Fibroblast of pulmonary artery (primary cell): ENCODE data around the gene FANCG.

Source experiments
- DNase-seq: peaks from one replicate; pipeline ENCODE4 v3.0.0-alpha.2; 2010; ENCODE audit warnings: low read depth
- H3K4me3 ChIP-seq: replicated peaks from 2 replicates; pipeline ENCODE4 v1.5.1; 2011; ENCODE audit warnings: low read depth, mild to moderate bottlenecking, control low read depth, low read length, moderate library complexity
- TF ChIP-seq, protein P1 (sequence below): IDR thresholded peaks from 2 replicates; pipeline ENCODE4 v1.5.1; 2011; ENCODE audit warnings: mild to moderate bottlenecking, control low read depth, low read length, inconsistent platforms; ENCODE audit errors: missing control alignments

FANCG gene

DNA sequence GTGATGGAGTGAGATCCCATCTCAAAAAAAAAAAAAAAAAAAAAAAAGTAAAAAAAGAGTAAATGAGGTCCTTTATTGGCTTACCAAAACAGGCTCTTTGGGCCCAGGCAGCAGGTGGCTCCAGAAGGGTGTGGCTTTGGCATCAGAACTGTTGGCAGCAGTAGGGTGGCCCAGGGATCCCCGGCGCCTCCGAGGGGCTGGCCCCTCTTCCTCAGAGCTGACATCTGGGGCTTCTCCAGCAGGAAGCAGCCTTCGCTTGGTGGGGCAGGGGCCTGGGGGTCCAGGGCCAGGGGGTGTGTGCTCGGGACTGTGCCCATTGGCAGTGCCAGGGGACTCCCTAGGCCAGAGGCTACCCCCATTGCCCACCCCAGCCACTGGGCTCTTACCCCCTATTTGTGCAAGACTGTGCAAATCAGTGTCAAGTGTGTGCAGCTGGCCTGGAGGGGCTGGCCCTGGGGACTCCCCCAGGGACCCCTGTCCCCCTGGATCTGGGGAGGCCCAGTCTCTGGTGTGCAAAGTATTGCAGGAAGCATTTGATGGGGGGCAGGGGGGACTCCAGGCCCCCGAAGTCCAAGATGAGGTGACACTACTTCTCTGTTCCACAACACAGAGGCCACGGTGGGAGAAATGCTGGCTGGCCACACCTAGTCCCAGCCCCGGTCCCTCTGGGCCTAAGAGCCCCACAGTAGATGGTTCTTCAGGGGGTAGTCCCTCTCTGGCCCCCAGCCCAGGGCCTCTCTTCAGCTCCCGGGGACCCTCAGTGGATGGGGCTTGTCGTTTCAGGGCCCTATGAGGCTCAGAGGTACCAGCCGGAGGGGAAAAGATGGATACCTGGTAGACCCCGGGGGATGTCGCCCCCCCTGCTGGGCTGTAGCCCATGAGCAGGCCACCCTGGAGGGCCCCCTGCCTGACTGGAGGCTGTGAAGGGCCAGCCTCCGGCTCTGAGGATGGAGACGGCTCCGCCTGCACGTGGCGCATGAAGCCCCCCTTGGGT is 27.9 kb upstream of the FANCG start:
- no peak for DNase-seq
- no peak overlapping the region for H3K4me3 ChIP-seq
- TF ChIP-seq, protein P1, sequence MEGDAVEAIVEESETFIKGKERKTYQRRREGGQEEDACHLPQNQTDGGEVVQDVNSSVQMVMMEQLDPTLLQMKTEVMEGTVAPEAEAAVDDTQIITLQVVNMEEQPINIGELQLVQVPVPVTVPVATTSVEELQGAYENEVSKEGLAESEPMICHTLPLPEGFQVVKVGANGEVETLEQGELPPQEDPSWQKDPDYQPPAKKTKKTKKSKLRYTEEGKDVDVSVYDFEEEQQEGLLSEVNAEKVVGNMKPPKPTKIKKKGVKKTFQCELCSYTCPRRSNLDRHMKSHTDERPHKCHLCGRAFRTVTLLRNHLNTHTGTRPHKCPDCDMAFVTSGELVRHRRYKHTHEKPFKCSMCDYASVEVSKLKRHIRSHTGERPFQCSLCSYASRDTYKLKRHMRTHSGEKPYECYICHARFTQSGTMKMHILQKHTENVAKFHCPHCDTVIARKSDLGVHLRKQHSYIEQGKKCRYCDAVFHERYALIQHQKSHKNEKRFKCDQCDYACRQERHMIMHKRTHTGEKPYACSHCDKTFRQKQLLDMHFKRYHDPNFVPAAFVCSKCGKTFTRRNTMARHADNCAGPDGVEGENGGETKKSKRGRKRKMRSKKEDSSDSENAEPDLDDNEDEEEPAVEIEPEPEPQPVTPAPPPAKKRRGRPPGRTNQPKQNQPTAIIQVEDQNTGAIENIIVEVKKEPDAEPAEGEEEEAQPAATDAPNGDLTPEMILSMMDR: no peak

DNA sequence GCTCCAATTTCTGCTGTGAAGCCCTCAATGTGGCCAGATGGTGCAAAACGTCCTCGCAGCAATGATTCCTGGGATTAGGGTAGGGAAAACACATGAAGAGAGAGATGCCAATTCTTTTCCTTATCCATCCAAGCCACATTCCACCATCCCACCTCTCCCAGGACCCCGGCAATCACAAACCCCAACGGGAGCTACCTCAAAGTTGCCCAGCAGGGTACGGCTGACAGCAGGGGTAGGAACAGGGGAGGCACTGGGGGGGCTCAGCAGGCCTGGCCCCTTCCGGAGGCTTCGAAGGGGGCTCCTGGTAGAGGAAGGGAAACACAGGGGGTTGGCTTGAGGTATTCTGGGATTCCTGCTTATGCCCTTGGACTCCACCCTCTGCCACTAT is 26.6 kb upstream of the FANCG start:
- no peak overlapping the region for H3K4me3 ChIP-seq
- TF ChIP-seq, protein P1: no peak
- no peak for DNase-seq

DNA sequence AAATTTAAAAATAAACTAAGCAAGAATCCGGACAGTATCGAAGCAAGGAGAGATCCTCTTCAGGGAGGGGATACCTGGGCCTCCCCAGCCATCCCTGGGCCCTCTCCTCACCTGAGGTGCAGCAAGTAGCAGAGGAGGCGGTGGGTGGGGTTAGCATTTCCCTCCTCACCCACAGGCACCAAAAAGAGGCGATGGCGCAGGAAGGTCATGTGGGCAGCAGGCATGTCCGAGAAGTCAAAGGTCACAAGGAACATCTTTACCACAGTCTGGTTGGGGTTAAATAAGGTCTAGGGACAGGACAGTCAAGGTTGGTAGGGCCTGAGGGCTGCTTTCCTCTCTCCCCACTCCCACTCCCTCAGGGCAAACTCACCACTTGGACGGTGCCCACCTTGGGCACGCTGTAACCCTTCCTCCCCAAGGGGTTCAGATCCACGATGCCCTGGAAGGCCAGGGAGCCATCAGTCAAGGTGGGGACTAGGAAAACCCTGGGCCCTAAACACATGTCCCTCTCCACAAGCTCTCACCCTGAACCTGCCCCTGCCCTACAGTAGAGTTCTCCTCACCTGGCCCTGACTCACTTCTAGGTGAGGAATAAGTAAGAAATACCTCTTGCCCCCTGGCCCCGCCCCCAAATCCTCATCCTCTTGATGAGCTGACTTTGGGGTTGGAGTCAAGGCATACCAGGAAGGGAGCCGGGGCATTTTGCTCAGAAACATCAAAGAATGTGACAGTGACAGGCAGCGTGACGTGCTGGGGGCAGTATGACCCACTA is 26.0 kb upstream of the FANCG start:
- TF ChIP-seq, protein P1: no peak
- DNase-seq: no peak

DNA sequence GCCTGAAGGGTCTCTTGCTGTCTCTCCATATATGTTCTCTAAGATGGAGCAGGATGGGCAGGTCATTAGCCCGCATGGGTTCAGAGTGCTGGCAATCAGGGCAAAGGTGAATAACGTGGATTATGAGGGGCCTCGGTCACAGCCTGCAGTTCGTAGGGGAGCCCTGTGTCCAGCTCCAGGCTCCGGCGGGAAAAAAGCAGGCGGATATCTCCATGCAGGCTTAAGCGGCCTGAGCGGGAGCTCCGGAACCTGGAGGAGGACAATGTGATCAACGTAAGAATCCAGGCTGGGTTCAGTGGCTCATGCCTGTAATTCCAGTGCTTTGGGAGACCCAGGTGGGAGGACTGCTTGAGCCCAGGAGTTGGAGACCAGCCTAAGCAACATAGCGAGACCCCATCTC is 25.4 kb upstream of the FANCG start:
- no peak overlapping the region for H3K4me3 ChIP-seq
- DNase-seq: no peak
- TF ChIP-seq, protein P1: no peak

More for the DNA sequence above, 26.0 kb upstream of the FANCG start:
- no peak overlapping the region for H3K4me3 ChIP-seq

DNA sequence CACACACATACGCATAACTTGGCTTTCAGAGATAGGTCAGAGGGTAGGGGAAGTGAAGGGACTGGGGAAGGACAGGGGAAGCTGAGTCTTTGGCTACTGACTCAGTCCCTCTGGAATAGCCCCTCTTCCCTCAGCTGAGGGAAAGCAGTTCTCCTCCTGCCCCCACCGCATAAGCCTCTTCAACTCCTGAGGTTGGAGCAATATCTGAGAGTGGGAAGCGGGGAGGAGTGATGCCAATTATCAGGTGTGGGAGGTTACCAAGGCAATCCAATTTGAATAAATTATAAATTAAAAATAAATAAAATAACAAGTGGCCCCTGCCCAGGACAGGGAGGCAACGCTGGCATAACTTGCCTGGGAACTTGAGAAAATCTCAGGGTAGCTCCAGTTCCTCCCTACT is 24.8 kb upstream of the FANCG start:
- no peak for DNase-seq
- no peak overlapping the region for H3K4me3 ChIP-seq
- TF ChIP-seq, protein P1: no peak

DNA sequence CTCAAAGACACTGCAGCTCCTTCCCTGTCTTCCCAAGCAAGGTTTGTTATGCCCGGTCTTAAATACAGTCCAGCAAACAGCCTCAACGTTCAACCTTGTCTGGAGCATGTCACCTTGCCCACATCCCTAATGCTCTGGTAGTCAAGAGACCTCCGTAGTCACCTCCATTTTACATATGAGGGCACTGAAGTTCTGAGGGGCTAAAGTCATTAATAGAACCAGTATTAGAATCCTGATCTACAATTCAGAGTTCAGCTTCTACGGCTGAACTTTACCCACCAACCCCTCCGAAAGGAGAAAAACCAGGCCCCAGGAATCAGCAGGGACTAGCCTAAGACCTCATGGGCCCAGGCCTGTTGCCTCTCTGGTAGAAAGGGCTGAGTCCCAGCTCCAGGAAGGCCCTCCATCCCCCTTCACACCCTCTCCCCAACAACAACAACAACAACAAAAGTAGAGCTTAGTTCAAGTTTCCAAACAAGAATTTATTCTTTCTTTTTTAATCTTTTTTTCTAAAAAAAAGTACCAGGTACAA is 24.0 kb upstream of the FANCG start:
- no peak for DNase-seq
- TF ChIP-seq, protein P1: no peak
- peak overlapping the region; percentile 76 for H3K4me3 ChIP-seq
